GM12878 (cell line): Measurements from ENCODE around the gene HNRNPF. TPM values are rescaled to one million over a fixed set of nuclear protein-coding genes. Genes with fewer than 3 reads are reported as not detected.

Experiments used
- ATAC-seq: fragments of 200-7000 bp; cut with Tn5 transposase; 3 replicates; pipeline ENCODE4 v1.9.1; 2020; ENCODE audit warnings: mild to moderate bottlenecking, moderate library complexity
- BruUV-seq: library from RNA; stranded (reverse); fragments of 400-500 nt; replicated peaks from 2 replicates; lab custom pipeline; 2021; lab: Mats Ljungman, UMichigan
- CTCF ChIA-PET: fragments of 300-600 bp; sonication (Branson Sonifier 250); formaldehyde crosslinking; extraction: SDS; loops from one replicate; lab custom pipeline; 2021; ENCODE audit warnings: inconsistent platforms; lab: Yijun Ruan, JAX
- POLR2A ChIA-PET: fragments of 350-600 bp; formaldehyde crosslinking; extraction: SDS; loops from one replicate; lab custom pipeline; 2021; ENCODE audit warnings: inconsistent platforms; lab: Charles Lee
- RAD21 ChIA-PET: fragments of 300-600 bp; sonication (Branson Sonifier 250); formaldehyde crosslinking; loops from one replicate; lab custom pipeline; 2023; ENCODE audit warnings: antibody characterized with exemption; ENCODE audit not compliant: unreplicated experiment; lab: Charles Lee
- SMC1A ChIA-PET: fragments of 300-600 bp; sonication (Branson Sonifier 250); formaldehyde crosslinking; loops from one replicate; lab custom pipeline; 2023; ENCODE audit not compliant: unreplicated experiment, uncharacterized antibody; lab: Charles Lee
- DNase-seq: peaks from one replicate; pipeline ENCODE4 v3.0.0-alpha.2; 2011; ENCODE audit warnings: low read depth, low spot score
- FAIRE-seq: peaks from 3 replicates; lab custom pipeline; 2011; peaks lifted over from hg19 to GRCh38; lab: Jason Lieb, UNC
- H2AFZ ChIP-seq: 2 replicates; pipeline ENCODE4 v1.6.0; 2011; ENCODE audit warnings: low read depth, low read length, control low read depth; ENCODE audit not compliant: control insufficient read depth
- H3K27ac ChIP-seq: 2 replicates; pipeline ENCODE4 v1.5.1; 2011; ENCODE audit warnings: control low read depth; ENCODE audit not compliant: control insufficient read depth, insufficient read depth
- H3K27me3 ChIP-seq, 2 experiments: replicated peaks in 1 of 2; 2 replicates each; pipeline versions ENCODE4 v1.6.0 to v1.6.1; 2011; ENCODE audit warnings: low read length in 1 of 2; ENCODE audit not compliant: control insufficient read depth in 2 of 2, insufficient read depth in 2 of 2
- H3K36me3 ChIP-seq, 2 experiments: 2 replicates each; pipeline ENCODE4 v1.5.1; 2011; ENCODE audit warnings: low read length in 1 of 2; ENCODE audit not compliant: control insufficient read depth in 2 of 2, insufficient read depth in 2 of 2
- H3K4me1 ChIP-seq: 2 replicates; pipeline ENCODE4 v1.6.1; 2011; ENCODE audit warnings: mild to moderate bottlenecking, low read length, moderate library complexity, mixed read lengths; ENCODE audit not compliant: control insufficient read depth, insufficient read depth
- H3K4me2 ChIP-seq: 2 replicates; pipeline ENCODE4 v1.6.0; 2011; ENCODE audit warnings: control low read depth; ENCODE audit not compliant: control insufficient read depth, insufficient read depth
- H3K4me3 ChIP-seq: fragments of 200-600 bp; sonication (generic); 2 replicates; pipeline ENCODE4 v1.5.1; 2016
- H3K79me2 ChIP-seq: 2 replicates; pipeline ENCODE4 v1.6.0; 2011; ENCODE audit warnings: low read length; ENCODE audit not compliant: control insufficient read depth, insufficient read depth
- H3K9ac ChIP-seq: 2 replicates; pipeline ENCODE4 v1.8.0; 2011; ENCODE audit warnings: low read length, control low read depth, mixed read lengths; ENCODE audit not compliant: control insufficient read depth, insufficient read depth
- H3K9me3 ChIP-seq: replicated peaks from 3 replicates; pipeline ENCODE4 v1.5.1; 2011; ENCODE audit warnings: mild to moderate bottlenecking, low read length; ENCODE audit not compliant: control insufficient read depth, insufficient read depth
- H4K20me1 ChIP-seq: 2 replicates; pipeline ENCODE4 v1.6.0; 2011; ENCODE audit not compliant: control insufficient read depth, insufficient read depth
- E4F1 ChIP-seq: fragments of 450-650 bp; IDR thresholded peaks from 2 replicates; pipeline ENCODE4 v1.6.1; 2018; ENCODE audit warnings: borderline replicate concordance, mild to moderate bottlenecking; ENCODE audit not compliant: partially characterized antibody
- EP300 ChIP-seq, 2 experiments: fragments of 150-350 bp in 1 of 2; IDR thresholded peaks; 2 replicates each; pipeline ENCODE4 v1.6.1; 2011 to 2012; ENCODE audit warnings: low read depth in 2 of 2, low read length in 2 of 2, borderline replicate concordance in 1 of 2, improper control_type of control experiment in 1 of 2, inconsistent platforms in 1 of 2; ENCODE audit not compliant: control insufficient read depth in 1 of 2
- HDGF ChIP-seq: fragments of 450-650 bp; IDR thresholded peaks from 2 replicates; pipeline ENCODE4 v1.6.1; 2016; ENCODE audit warnings: antibody characterized with exemption
- HSF1 ChIP-seq: fragments of 150-350 bp; IDR thresholded peaks from 2 replicates; pipeline ENCODE4 v1.6.1; 2014; ENCODE audit warnings: mild to moderate bottlenecking, low read depth, low read length
- IRF4 ChIP-seq: IDR thresholded peaks from 2 replicates; pipeline ENCODE4 v1.6.1; 2011; ENCODE audit warnings: low read depth, low read length
- NR2C1 ChIP-seq: fragments of 450-650 bp; IDR thresholded peaks from 2 replicates; pipeline ENCODE4 v1.6.1; 2017; ENCODE audit warnings: antibody characterized with exemption, mild to moderate bottlenecking, moderate library complexity
- POLR2A ChIP-seq: IDR thresholded peaks from 2 replicates; pipeline ENCODE4 v1.6.1; 2011; ENCODE audit warnings: low read depth, mild to moderate bottlenecking, low read length
- RCOR1 ChIP-seq: conservative IDR thresholded peaks from 2 replicates; pipeline ENCODE4 v1.6.1; 2012; ENCODE audit warnings: low read depth, low read length, improper control_type of control experiment
- SMARCA5 ChIP-seq: fragments of 450-650 bp; IDR thresholded peaks from 2 replicates; pipeline ENCODE4 v1.6.1; 2017; ENCODE audit warnings: mild to moderate bottlenecking
- SRF ChIP-seq, 2 experiments: IDR thresholded peaks; 2 replicates each; pipeline ENCODE4 v1.6.1; 2011; ENCODE audit warnings: low read depth in 2 of 2, low read length in 2 of 2, mild to moderate bottlenecking in 1 of 2, moderate library complexity in 1 of 2
- STAT1 ChIP-seq: fragments of 450-650 bp; conservative IDR thresholded peaks from 2 replicates; pipeline ENCODE4 v1.6.1; 2014; ENCODE audit warnings: antibody characterized with exemption, mild to moderate bottlenecking
- TCF3 ChIP-seq: IDR thresholded peaks from 2 replicates; pipeline ENCODE4 v1.6.1; 2012; ENCODE audit warnings: low read depth, mild to moderate bottlenecking, low read length, borderline replicate concordance; ENCODE audit not compliant: insufficient read depth
- YBX1 ChIP-seq: fragments of 450-650 bp; IDR thresholded peaks from 2 replicates; pipeline ENCODE4 v1.6.1; 2016; ENCODE audit warnings: antibody characterized with exemption
- ZNF274 ChIP-seq: IDR thresholded peaks from one replicate; pipeline ENCODE4 v1.8.0; 2011; ENCODE audit not compliant: insufficient read length, insufficient read depth
- WGBS: methylation state at CpG from one replicate; pipeline ENCODE4 v1.1.6; 2016; ENCODE audit warnings: low lambda C conversion rate; ENCODE audit not compliant: insufficient replicate concordance, insufficient coverage; ENCODE audit errors: missing lambda C conversion rate; 5-methylcytosine and 5-hydroxymethylcytosine counted together
- in situ Hi-C: fragments of 300-500 bp; cut with MboI; formaldehyde crosslinking; loops from 9 replicates; pipeline ENCODE4 v1.14.3; 2018; ENCODE audit warnings: mixed read lengths
- intact Hi-C: fragments of 100-400 bp; cut with micrococcal nuclease; formaldehyde crosslinking; loops from one replicate; pipeline ENCODE4 v1.14.2; 2022; ENCODE audit not compliant: unreplicated experiment
- polyA plus RNA-seq, 11 experiments: library from polyadenylated mRNA; depleted of rRNA in 4 of 11; unstranded in 6 of 11; stranded (reverse) in 5 of 11; fragments of >200 nt; fragmentation: Nextera tagmentation in 4 of 11; fragmentation: Illumina TruSeq in 1 of 11; extraction: Ambion mirVana in 4 of 11; extraction: Trizol in 1 of 11; gene quantifications; 1 replicate in 1 of 11; 2 replicates in 10 of 11; pipeline versions ENCODE4 v1.2.1 to v1.2.3, GENCODE V29; 2011 to 2016; ENCODE audit warnings: inconsistent platforms in 2 of 11, missing spikeins in 2 of 11, low read depth in 1 of 11
- total RNA-seq, 4 experiments: library from RNA; depleted of rRNA in 3 of 4; stranded (reverse); fragments of >200 nt in 3 of 4; fragmentation: Illumina TruSeq in 1 of 4; extraction: Trizol in 1 of 4; gene quantifications; 2 replicates each; pipeline versions ENCODE4 v1.2.1 to v1.2.3, GENCODE V29; 2013 to 2021
- TF ChIP-seq, protein P1 (sequence below): fragments of 450-650 bp; IDR thresholded peaks from 2 replicates; pipeline ENCODE4 v1.6.1; 2017; ENCODE audit warnings: antibody characterized with exemption, mild to moderate bottlenecking, moderate library complexity

HNRNPF gene
- total and polyA plus RNA-seq, 10 of the 15 experiments (the other 5 are each of a cell fraction or from before 2014, with no cell fraction given), result 156 to 373 (median 293) TPM

DNA sequence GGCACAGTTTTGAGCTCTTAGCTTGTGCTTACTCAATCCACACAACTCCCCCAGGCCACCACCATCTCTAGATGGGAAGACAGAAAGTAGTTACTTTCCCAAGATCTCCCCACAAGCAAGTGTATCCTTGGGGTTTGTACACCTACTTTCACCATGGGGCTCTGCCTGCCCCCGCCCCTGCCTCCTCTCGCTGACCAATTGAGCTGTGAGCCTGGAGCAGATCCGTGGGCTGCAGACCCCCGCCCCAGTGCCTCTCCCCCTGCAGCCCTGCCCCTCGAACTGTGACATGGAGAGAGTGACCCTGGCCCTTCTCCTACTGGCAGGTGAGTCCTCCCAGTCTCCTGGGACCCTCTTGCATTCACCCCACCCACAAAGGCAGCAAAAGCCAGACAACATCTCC lies 35.5 kb downstream of the HNRNPF start:
- Histone ChIP-seq H3K27me3 (no peaks in the 10 kb centered on the region; a peak in 1 of 4 replicates), H3K4me2 (no peak overlapping the region), H3K36me3 (no peaks in the 10 kb centered on the region), H3K4me1 (no peaks in the 10 kb centered on the region), H3K4me3 (no peak overlapping the region), H3K27ac (no peak overlapping the region), H2AFZ (no peak overlapping the region), H3K79me2 (no peaks in the 10 kb centered on the region), H3K9me3 (no peaks in the 10 kb centered on the region), H4K20me1 (no peaks in the 10 kb centered on the region), H3K9ac (no peak overlapping the region)
- TF ChIP-seq RCOR1, result no peak
- TF ChIP-seq NR2C1, result no peak
- TF ChIP-seq, protein P1, sequence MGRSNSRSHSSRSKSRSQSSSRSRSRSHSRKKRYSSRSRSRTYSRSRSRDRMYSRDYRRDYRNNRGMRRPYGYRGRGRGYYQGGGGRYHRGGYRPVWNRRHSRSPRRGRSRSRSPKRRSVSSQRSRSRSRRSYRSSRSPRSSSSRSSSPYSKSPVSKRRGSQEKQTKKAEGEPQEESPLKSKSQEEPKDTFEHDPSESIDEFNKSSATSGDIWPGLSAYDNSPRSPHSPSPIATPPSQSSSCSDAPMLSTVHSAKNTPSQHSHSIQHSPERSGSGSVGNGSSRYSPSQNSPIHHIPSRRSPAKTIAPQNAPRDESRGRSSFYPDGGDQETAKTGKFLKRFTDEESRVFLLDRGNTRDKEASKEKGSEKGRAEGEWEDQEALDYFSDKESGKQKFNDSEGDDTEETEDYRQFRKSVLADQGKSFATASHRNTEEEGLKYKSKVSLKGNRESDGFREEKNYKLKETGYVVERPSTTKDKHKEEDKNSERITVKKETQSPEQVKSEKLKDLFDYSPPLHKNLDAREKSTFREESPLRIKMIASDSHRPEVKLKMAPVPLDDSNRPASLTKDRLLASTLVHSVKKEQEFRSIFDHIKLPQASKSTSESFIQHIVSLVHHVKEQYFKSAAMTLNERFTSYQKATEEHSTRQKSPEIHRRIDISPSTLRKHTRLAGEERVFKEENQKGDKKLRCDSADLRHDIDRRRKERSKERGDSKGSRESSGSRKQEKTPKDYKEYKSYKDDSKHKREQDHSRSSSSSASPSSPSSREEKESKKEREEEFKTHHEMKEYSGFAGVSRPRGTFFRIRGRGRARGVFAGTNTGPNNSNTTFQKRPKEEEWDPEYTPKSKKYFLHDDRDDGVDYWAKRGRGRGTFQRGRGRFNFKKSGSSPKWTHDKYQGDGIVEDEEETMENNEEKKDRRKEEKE, result no peak
- no peak for TF ChIP-seq TCF3
- TF ChIP-seq POLR2A, result no peak
- no peak for TF ChIP-seq HSF1
- TF ChIP-seq STAT1, result no peak
- no peak for TF ChIP-seq IRF4
- TF ChIP-seq E4F1, result no peak
- no peak for TF ChIP-seq SRF (IDR thresholded peaks at IDR 0.05; ENCODE audit: low read depth in 2 of 2, low read length in 2 of 2)
- TF ChIP-seq ZNF274, result no peak
- TF ChIP-seq YBX1, result no peak
- TF ChIP-seq EP300 (IDR thresholded peaks at IDR 0.05; ENCODE audit: borderline replicate concordance in 1 of 2, control insufficient read depth in 1 of 2, low read depth in 2 of 2, low read length in 2 of 2), result no peak
- TF ChIP-seq SMARCA5, result no peak
- TF ChIP-seq HDGF, result no peak
- DNase-seq (no peak), ATAC-seq (no peak), FAIRE-seq (no peak)
- ChIA-PET CTCF (no interaction called here), POLR2A (no interaction called here), RAD21 (no interaction called here), SMC1A (no interaction called here)
- WGBS, result 0% methylated on average over 4 of the region's 5 CpGs
- intact Hi-C loops (no loop called here), in situ Hi-C loops (loop anchor here (25.0 kb wide), 1 partner anchor 161 kb away; no protein-coding TSS in a partner anchor)
- no TSS peak for BruUV-seq
